SK-N-SH (cell line): Measurements from ENCODE around the gene KIF16B.

Experiments used
- ELF1 ChIP-seq: IDR thresholded peaks from 2 replicates; pipeline ENCODE4 v1.4.0; 2012
- EP300 ChIP-seq, 2 experiments: IDR thresholded peaks; 2 replicates each; pipeline versions ENCODE4 v1.4.0 to v1.6.1; 2012; ENCODE audit warnings: borderline replicate concordance in 1 of 2, low read depth in 1 of 2, low read length in 1 of 2
- FOXM1 ChIP-seq: IDR thresholded peaks from 2 replicates; pipeline ENCODE4 v1.4.0; 2012; ENCODE audit warnings: low read depth, mild to moderate bottlenecking
- IRF3 ChIP-seq: fragments of 150-350 bp; IDR thresholded peaks from 2 replicates; pipeline ENCODE4 v1.6.1; 2016; ENCODE audit warnings: mild to moderate bottlenecking, low read depth, low read length
- MAX ChIP-seq: IDR thresholded peaks from 2 replicates; pipeline ENCODE4 v1.4.0; 2012; ENCODE audit warnings: low read depth
- MEF2A ChIP-seq: IDR thresholded peaks from 2 replicates; pipeline ENCODE4 v1.4.0; 2012; ENCODE audit warnings: low read depth, borderline replicate concordance
- MXI1 ChIP-seq: IDR thresholded peaks from 2 replicates; pipeline ENCODE4 v1.6.1; 2012; ENCODE audit warnings: mild to moderate bottlenecking, low read depth, low read length, improper control_type of control experiment
- RXRA ChIP-seq: IDR thresholded peaks from 2 replicates; pipeline ENCODE4 v1.4.0; 2012; ENCODE audit warnings: low read depth, mild to moderate bottlenecking, borderline replicate concordance
- SIN3A ChIP-seq: IDR thresholded peaks from 2 replicates; pipeline ENCODE4 v1.6.1; 2012; ENCODE audit warnings: low read depth, mild to moderate bottlenecking, low read length, moderate library complexity, borderline replicate concordance
- TAF1 ChIP-seq: IDR thresholded peaks from 2 replicates; pipeline ENCODE4 v1.6.1; 2012; ENCODE audit warnings: low read depth, mild to moderate bottlenecking, low read length, moderate library complexity, borderline replicate concordance
- TCF12 ChIP-seq: IDR thresholded peaks from 2 replicates; pipeline ENCODE4 v1.4.0; 2012
- TF ChIP-seq, protein P1 (sequence below): fragments of 200-600 bp; sonication (generic); IDR thresholded peaks from 2 replicates; pipeline ENCODE4 v1.6.1; 2017; ENCODE audit warnings: antibody characterized with exemption, mild to moderate bottlenecking, moderate library complexity

DNA sequence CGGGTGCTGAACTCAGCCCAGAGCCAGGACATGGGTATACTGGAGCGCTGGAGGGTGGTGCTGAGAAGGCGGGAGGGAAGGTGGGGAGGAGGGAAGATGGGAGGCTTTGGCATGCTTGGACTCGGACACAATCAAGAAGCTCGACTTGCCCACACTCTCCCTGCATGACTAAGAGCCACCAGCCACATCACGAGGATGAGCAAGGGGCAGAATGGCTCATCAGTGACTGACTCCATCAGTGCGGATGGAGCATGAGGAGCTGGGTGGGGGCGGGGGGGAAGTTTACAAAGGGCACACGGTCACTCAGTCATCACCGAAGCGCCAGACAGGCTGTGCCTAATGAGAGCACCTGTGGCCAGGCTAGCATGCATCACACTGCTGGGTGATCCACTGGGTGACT lies 222.8 kb downstream of the KIF16B start:
- TF ChIP-seq TAF1 = no peak
- no peak for TF ChIP-seq EP300 (IDR thresholded peaks at IDR 0.05; ENCODE audit: borderline replicate concordance in 1 of 2, low read depth in 1 of 2, low read length in 1 of 2)
- no peak for TF ChIP-seq TCF12
- TF ChIP-seq SIN3A = no peak
- TF ChIP-seq MAX = no peak
- TF ChIP-seq RXRA = no peak
- no peak for TF ChIP-seq MXI1
- TF ChIP-seq, protein P1, sequence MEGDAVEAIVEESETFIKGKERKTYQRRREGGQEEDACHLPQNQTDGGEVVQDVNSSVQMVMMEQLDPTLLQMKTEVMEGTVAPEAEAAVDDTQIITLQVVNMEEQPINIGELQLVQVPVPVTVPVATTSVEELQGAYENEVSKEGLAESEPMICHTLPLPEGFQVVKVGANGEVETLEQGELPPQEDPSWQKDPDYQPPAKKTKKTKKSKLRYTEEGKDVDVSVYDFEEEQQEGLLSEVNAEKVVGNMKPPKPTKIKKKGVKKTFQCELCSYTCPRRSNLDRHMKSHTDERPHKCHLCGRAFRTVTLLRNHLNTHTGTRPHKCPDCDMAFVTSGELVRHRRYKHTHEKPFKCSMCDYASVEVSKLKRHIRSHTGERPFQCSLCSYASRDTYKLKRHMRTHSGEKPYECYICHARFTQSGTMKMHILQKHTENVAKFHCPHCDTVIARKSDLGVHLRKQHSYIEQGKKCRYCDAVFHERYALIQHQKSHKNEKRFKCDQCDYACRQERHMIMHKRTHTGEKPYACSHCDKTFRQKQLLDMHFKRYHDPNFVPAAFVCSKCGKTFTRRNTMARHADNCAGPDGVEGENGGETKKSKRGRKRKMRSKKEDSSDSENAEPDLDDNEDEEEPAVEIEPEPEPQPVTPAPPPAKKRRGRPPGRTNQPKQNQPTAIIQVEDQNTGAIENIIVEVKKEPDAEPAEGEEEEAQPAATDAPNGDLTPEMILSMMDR = no peak
- TF ChIP-seq MEF2A = no peak
- no peak for TF ChIP-seq IRF3
- no peak for TF ChIP-seq FOXM1
- TF ChIP-seq ELF1 = no peak
